Cardiac muscle cell (in vitro differentiated cells and primary cell): ENCODE data around the gene ZMAT5. TPM values are rescaled to one million over a fixed set of nuclear protein-coding genes. Genes with fewer than 3 reads are reported as not detected.

Source experiments
- DNase-seq, 2 donors: peaks; one replicate each; pipeline versions ENCODE4 v3.0.0 to v3.0.0-alpha.2; 2010 to 2017; ENCODE audit warnings: low read depth in 1 of 2, low spot score in 1 of 2
- H3K27ac ChIP-seq: fragments of 200-600 bp; sonication (generic); 2 replicates; pipeline ENCODE4 v1.5.1; 2016
- H3K27me3 ChIP-seq: fragments of 200-600 bp; sonication (generic); 2 replicates; pipeline ENCODE4 v1.6.0; 2016; ENCODE audit warnings: control low read depth
- H3K36me3 ChIP-seq: fragments of 200-600 bp; sonication (generic); 2 replicates; pipeline ENCODE4 v1.5.1; 2016; ENCODE audit warnings: control low read depth
- H3K4me1 ChIP-seq: fragments of 200-600 bp; sonication (generic); 2 replicates; pipeline ENCODE4 v1.8.1; 2017; ENCODE audit warnings: low read depth, mild to moderate bottlenecking, mixed run types
- H3K4me3 ChIP-seq: fragments of 200-600 bp; sonication (generic); 2 replicates; pipeline ENCODE4 v1.5.1; 2016; ENCODE audit warnings: mild to moderate bottlenecking
- H3K9me3 ChIP-seq: fragments of 200-600 bp; sonication (generic); 2 replicates; pipeline ENCODE4 v1.5.1; 2017; ENCODE audit warnings: low read depth, mild to moderate bottlenecking, control low read depth
- CTCF ChIP-seq: IDR thresholded peaks from 2 replicates; pipeline ENCODE4 v1.5.1; 2012; ENCODE audit warnings: low read depth, mild to moderate bottlenecking, low read length
- polyA plus RNA-seq: library from polyadenylated mRNA; unstranded; fragments of >200 nt; fragmentation: Nextera tagmentation; extraction: Ambion mirVana; gene quantifications from 2 replicates; pipeline ENCODE4 v1.2.1, GENCODE V29; 2016
- total RNA-seq: library from RNA; depleted of rRNA; stranded (reverse); fragments of >200 nt; gene quantifications from 2 replicates; pipeline ENCODE4 v1.2.3, GENCODE V29; 2016

ZMAT5 gene
- total and polyA plus RNA-seq, 2 experiments from 2014 or later = 40.5 to 76.1 TPM

DNA sequence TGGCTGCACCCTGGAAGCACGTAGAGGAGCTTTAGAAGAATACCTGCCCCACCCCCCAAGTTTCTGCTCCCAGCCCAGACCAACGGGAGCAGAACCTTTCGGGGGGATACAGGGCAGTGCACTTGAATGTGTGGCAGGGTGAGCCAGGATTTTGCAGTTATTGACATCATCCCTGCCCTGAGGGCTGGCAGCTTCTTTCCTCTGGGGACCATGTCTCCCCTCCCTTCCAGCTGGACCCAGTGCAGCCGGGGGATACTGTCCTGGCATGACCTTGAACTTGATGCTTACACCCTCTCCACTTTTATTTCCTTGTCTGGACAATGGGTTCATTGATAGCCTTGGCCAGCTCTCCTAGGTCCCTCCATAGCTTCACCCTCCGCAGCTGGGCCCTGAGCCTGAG, 51.1 kb downstream of the ZMAT5 start:
- peaks cover 51% of the 10 kb centered on the region for H3K27me3 ChIP-seq
- H3K4me3 ChIP-seq = no peak overlapping the region
- H3K9me3 ChIP-seq = no peaks in the 10 kb centered on the region
- DNase-seq = no peak
- no peaks in the 10 kb centered on the region for H3K4me1 ChIP-seq
- no peak for TF ChIP-seq CTCF
- H3K36me3 ChIP-seq = no peaks in the 10 kb centered on the region
- H3K27ac ChIP-seq = no peak overlapping the region

DNA sequence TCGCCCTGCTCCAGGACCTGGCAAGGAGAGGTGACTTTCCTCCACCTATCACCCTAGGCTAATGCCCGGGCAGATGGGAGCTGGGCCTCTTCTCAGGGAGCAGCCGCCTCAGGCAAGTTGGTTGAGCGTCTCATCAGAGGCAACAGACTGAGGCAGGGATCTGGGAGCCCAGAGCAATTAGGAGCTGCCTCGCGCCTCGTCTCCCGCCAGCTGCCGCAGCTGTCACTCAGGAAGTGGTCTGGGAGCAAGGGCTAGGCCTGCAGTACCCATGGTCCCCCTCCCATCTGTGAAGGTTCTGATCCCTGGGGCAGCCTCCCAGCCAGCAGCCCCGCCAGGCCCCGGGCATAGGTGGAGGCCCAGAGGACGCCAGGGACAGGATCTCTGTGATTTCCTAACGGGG, 51.6 kb downstream of the ZMAT5 start:
- no peaks in the 10 kb centered on the region for H3K36me3 ChIP-seq
- no peak for DNase-seq
- no peak overlapping the region for H3K27ac ChIP-seq
- no peak for TF ChIP-seq CTCF
- H3K27me3 ChIP-seq = peaks cover 49% of the 10 kb centered on the region
- no peaks in the 10 kb centered on the region for H3K4me1 ChIP-seq
- H3K9me3 ChIP-seq = no peaks in the 10 kb centered on the region
- no peak overlapping the region for H3K4me3 ChIP-seq

- peaks cover 38% of the 10 kb centered on the region for H3K27me3 ChIP-seq
- no peak overlapping the region for H3K4me3 ChIP-seq
- H3K27ac ChIP-seq = no peak overlapping the region
- no peak for DNase-seq
- no peaks in the 10 kb centered on the region for H3K36me3 ChIP-seq
- H3K4me1 ChIP-seq = no peaks in the 10 kb centered on the region
- TF ChIP-seq CTCF = no peak
- no peaks in the 10 kb centered on the region for H3K9me3 ChIP-seq
Observed at GRCh38 chr22:29713156-29713727, 53.6 kb downstream of the ZMAT5 start.

DNA sequence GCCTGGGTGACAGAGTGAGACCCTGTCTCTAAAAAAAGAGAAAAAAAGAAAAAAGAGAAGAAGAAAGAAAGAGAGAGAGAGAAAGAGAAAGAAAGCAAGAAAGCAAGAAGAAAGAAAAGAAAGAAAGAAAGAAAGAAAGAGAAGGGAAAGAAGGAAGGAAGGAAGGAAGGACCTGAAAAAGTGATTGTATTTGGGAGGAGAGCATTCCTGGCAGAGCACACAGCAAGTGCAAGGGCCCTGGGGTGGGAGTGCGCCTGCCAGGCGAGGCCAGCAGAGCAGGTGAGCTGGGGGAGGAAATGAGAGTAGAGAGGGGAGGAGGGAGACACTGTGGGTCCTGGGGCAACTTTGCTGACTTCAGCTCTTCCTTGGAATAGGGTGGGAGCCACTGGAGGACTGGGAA, 54.7 kb downstream of the ZMAT5 start:
- Histone ChIP-seq H3K9me3 (no peaks in the 10 kb centered on the region), H3K27me3 (peaks cover 27% of the 10 kb centered on the region), H3K4me3 (no peak overlapping the region), H3K36me3 (no peaks in the 10 kb centered on the region), H3K27ac (no peak overlapping the region), H3K4me1 (no peaks in the 10 kb centered on the region)
- TF ChIP-seq CTCF = no peak
- no peak for DNase-seq

DNA sequence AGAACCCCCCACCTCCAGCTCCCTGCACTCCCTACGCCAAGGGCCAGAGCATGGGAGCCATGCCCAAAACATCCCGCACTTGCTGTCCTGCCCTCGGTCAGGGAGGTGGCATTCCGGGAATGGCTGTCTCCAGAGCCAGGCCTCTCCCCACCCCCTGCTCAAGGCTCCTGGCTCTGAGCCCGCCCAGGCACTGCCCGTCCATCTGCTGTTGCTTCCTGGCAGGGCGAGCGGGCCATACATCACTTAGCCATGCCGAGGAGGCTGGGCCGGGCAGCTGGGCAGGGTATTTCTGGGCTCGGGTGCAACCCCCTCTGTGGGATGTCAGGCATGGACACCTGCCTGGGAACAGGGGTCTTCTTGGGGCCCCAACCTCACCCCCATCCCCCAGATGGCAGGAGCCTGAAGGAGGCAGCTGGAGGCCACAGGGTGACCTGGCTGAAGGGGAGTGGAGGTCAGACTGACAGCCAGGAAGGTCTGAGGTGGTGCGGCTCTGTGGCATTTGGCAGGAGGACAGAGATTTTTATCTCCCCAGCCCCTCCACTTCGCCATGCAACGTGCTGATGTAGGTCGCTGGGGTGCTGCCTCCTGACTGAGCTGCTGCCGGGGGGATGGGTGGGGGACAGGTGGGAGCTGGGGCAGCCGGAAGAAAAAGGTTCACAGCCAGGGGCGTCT, 55.7 kb downstream of the ZMAT5 start:
- Histone ChIP-seq H3K27me3 (peaks cover 24% of the 10 kb centered on the region), H3K9me3 (no peaks in the 10 kb centered on the region), H3K4me1 (no peaks in the 10 kb centered on the region), H3K36me3 (no peaks in the 10 kb centered on the region), H3K27ac (no peak overlapping the region), H3K4me3 (no peak overlapping the region)
- TF ChIP-seq CTCF = no peak
- DNase-seq = no peak
